AG04450 (cell line): ENCODE measurements around the gene LRP1. TPM values are rescaled to one million over a fixed set of nuclear protein-coding genes. Genes with fewer than 3 reads are reported as not detected.

Source experiments
- CTCF ChIA-PET: fragments of 300-600, 350-600 bp; formaldehyde crosslinking; extraction: SDS; loops from one replicate; lab custom pipeline; 2022; ENCODE audit warnings: antibody characterized with exemption, inconsistent platforms; lab: Charles Lee
- POLR2A ChIA-PET: fragments of 350-600 bp; formaldehyde crosslinking; extraction: SDS; loops from one replicate; lab custom pipeline; 2021; ENCODE audit warnings: antibody characterized with exemption, inconsistent platforms; lab: Yijun Ruan, JAX
- DNase-seq: peaks from one replicate; pipeline ENCODE4 v3.0.0-alpha.2; 2011; ENCODE audit warnings: low read depth, low spot score
- H3K27ac ChIP-seq: one replicate; pipeline ENCODE4 v1.5.1; 2012; ENCODE audit warnings: low read depth, low read length, control low read depth
- H3K27me3 ChIP-seq: one replicate; pipeline ENCODE4 v1.6.0; 2012; ENCODE audit warnings: low read length; ENCODE audit not compliant: control insufficient read depth, insufficient read depth
- H3K4me3 ChIP-seq: 2 replicates; pipeline ENCODE4 v1.5.1; 2011; ENCODE audit warnings: mild to moderate bottlenecking, low read depth, low read length, control low read depth
- H3K9me3 ChIP-seq: 2 replicates; pipeline ENCODE4 v1.5.1; 2012; ENCODE audit warnings: low read length; ENCODE audit not compliant: control insufficient read depth, insufficient read depth
- polyA minus RNA-seq: library from RNA; depleted of rRNA, polyadenylated mRNA; stranded (reverse); fragments of >200 nt; gene quantifications from 2 replicates; pipeline ENCODE4 v1.2.3, GENCODE V29; 2011; rRNA and poly(A)+ RNA removed
- polyA plus RNA-seq: library from polyadenylated mRNA; depleted of rRNA; stranded (reverse); fragments of >200 nt; gene quantifications from 2 replicates; pipeline ENCODE4 v1.2.3, GENCODE V29; 2011; rRNA removed
- TF ChIP-seq, protein P1 (sequence below): IDR thresholded peaks from 2 replicates; pipeline ENCODE4 v1.5.1; 2011; ENCODE audit warnings: low read depth, low read length, control low read depth, inconsistent platforms

Gene LRP1
- polyA plus RNA-seq: 49.9 and 95.0 TPM in 2 replicates
- 264 and 395 TPM in 2 replicates for polyA minus RNA-seq

DNA sequence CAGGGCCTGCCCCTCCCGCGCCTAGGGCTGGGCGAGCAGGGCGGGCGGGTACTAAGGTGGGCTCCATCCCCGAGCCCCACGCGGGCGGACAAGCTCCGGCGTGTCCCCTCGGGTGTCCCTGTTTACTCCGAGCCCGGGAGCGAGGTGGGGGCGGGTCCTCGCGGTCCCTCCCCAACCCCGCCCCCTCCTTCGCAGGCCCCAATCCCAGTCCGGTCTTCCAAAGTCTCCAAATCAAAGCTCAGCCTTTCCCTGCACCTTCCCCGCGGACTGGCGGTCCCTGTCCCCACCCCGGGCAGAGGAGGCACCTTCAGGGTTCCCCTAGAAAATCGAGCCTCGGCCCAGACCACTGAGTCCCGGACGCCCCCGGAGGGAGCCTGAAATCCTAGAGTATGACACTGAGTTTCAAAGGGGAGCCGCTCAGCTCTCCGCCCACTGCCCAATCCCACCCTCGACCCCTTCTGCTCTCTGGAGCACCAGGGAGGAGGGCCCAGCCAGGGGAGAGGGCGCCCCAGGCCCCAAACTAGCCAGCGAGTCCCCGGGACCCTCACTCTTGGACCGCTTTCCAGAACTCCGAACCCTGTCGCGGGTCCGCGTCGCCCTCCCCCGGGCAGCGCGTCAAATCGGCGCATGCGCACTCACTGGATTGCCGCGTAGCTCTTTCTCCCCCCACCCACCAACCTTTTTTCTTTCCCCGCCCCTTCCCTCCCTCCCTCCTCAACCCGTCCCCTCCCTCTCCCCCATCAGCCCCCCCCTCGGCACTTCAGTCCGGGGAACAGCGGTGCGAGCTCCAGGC is at the start of gene LRP1:
Gene LRP1 (plus strand): TSS at position 758 of the 793 bp plus-strand sequence. CDS start 482 bp downstream, outside the sequence.
- TF ChIP-seq, protein P1, sequence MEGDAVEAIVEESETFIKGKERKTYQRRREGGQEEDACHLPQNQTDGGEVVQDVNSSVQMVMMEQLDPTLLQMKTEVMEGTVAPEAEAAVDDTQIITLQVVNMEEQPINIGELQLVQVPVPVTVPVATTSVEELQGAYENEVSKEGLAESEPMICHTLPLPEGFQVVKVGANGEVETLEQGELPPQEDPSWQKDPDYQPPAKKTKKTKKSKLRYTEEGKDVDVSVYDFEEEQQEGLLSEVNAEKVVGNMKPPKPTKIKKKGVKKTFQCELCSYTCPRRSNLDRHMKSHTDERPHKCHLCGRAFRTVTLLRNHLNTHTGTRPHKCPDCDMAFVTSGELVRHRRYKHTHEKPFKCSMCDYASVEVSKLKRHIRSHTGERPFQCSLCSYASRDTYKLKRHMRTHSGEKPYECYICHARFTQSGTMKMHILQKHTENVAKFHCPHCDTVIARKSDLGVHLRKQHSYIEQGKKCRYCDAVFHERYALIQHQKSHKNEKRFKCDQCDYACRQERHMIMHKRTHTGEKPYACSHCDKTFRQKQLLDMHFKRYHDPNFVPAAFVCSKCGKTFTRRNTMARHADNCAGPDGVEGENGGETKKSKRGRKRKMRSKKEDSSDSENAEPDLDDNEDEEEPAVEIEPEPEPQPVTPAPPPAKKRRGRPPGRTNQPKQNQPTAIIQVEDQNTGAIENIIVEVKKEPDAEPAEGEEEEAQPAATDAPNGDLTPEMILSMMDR: no peak
- no peak for DNase-seq
- Histone ChIP-seq H3K27ac (peak within 1 kb of the TSS; percentile 78), H3K4me3 (peak within 1 kb of the TSS; percentile 84), H3K9me3 (peaks cover 3% of the 10 kb centered on the region; the same call in 1 of the 2 replicates), H3K27me3 (no peaks in the 10 kb centered on the region)
- ChIA-PET CTCF (interaction anchor here (0.6 to 1.5 kb wide), 8 partner anchors 8 to 589 kb away, joined by 3 to 10 read pairs (median 4); partner anchors contain the start of gene STAT6), POLR2A (interaction anchor here (0.5 to 2.2 kb wide), 15 partner anchors 8 to 376 kb away, joined by 3 to 17 read pairs (median 4); partner anchors contain the start of genes NAB2 and STAT6)

DNA sequence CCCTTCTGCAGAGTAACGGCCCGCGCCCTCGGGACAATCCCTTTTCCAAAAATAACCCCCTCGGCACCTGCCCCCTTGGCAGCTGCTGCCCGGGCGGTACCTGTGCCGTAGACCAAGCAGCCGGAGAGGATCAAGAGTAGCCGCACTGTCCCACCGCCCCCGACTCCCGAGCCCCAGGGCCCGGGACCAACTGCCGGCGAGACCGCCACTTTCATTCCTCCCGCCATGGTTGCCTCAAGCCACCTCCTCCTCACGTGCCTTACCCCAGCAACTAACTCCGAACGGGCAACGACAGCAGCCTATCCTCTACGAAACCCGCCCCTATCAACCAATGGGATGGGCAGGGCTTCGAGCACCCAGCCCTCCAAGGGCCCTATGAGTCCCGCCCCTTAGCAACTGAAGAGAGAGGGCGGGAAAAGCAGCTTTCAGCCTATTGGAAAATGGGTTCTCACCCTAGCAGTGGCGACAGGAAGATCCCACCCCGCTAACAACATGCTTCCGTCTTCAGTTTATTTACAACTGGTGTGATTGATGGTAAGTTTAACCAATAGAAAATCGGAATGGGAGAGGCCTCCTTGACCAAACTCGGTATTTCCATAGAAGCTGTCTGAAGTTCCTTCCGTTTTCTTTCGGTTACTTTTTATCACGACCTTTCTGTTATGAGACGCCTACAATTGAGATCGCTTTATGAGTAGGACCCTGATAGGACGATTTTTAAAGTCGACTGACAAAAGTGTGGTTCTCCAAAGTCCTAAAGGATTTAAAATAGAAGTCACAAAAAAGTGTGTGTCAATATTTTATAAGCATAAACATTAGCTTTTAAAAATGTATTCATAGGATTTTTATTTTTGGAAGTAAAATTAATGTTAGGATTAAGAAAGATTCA is 49.5 kb upstream of the LRP1 start, which contains the start of gene NEMP1:
Gene NEMP1 (minus strand): TSS at position 273 of the 886 bp plus-strand sequence. CDS start 46 bp downstream, at position 227.
- H3K4me3 ChIP-seq: peak within 1 kb of the TSS; percentile 82
- DNase-seq: peak; percentile 100
- TF ChIP-seq, protein P1: no peak
- no peaks in the 10 kb centered on the region; the same call in 1 of the 2 replicates for H3K9me3 ChIP-seq
- CTCF ChIA-PET: interaction anchor here (0.8 to 1.9 kb wide), 10 partner anchors 9 to 163 kb away, joined by 3 to 14 read pairs (median 4); partner anchors contain the start of gene STAT6
- peak within 1 kb of the TSS; percentile 65 for H3K27ac ChIP-seq
- H3K27me3 ChIP-seq: no peaks in the 10 kb centered on the region
- POLR2A ChIA-PET: interaction anchor here (0.6 to 2.2 kb wide), 8 partner anchors 9 to 102 kb away, joined by 3 to 33 read pairs (median 4); partner anchors contain the start of genes NAB2 and STAT6

DNA sequence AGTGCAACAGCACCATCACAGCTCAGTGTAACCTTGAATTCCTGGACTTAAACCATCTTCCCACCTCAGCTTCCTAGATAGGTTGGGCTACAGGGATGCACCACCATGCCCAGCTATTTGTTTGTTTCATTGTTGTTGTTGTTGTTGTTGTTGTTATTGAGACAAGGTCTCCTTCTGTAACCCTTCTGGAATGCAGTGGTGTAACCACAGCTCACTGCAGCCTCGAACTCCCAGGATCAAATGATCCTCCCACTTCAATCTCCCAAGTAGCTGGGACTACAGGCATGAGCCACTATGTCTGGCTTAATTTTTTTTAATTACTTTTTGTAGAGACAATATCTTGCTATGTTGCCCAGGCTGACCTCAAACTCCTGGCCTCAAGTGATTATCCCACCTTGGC is 48.5 kb upstream of the LRP1 start:
- TF ChIP-seq, protein P1: no peak
- H3K27ac ChIP-seq: peak overlapping the region; percentile 34

DNA sequence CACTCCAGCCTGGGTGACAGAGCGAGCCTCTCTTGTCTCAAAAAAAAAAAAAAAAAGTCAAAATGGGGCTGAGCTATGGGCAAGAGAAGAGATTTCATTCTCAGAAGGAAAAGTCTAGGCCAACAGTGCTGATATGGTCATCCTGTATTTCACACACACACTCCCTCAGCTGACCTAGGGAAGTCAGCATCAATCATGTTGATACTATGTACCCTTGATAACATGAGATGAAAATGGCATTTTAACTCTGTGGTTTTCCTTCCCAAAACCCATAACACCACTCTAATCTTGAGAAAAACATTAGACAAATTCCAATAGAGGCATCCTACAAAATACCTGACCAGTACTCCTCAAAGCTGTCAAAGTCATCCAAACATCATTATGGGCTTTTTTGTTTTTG is 47.4 kb upstream of the LRP1 start:
- no peak for DNase-seq
- Histone ChIP-seq H3K27me3 (no peaks in the 10 kb centered on the region), H3K4me3 (no peak overlapping the region), H3K9me3 (no peaks in the 10 kb centered on the region; the same call in 1 of the 2 replicates), H3K27ac (no peak overlapping the region)
- ChIA-PET POLR2A (no interaction called here), CTCF (interaction anchor here (0.6 kb wide), 1 partner anchor 15 kb away, joined by 5 read pairs; no protein-coding TSS in a partner anchor)
- TF ChIP-seq, protein P1: no peak

More for the DNA sequence above, 48.5 kb upstream of the LRP1 start:
- no peak for DNase-seq
- POLR2A ChIA-PET: interaction anchor here (1.6 to 2.2 kb wide), 4 partner anchors 8 to 32 kb away, joined by 4 to 33 read pairs (median 18); partner anchors contain the start of genes NAB2 and STAT6
- CTCF ChIA-PET: interaction anchor here (0.8 to 1.9 kb wide), 10 partner anchors 10 to 162 kb away, joined by 3 to 14 read pairs (median 4); partner anchors contain the start of gene STAT6
- Histone ChIP-seq H3K4me3 (no peak overlapping the region), H3K27me3 (no peaks in the 10 kb centered on the region), H3K9me3 (no peaks in the 10 kb centered on the region; the same call in 1 of the 2 replicates)
